CD4-positive, alpha-beta T cell treated with Interleukin-1 beta for 1 hour (primary cell): ENCODE data around the gene ZNF217.
"Not testable (repeated sequence)": the region's sequence is repeated elsewhere in the genome, so short reads cannot be mapped to it uniquely, and the experiment has no call there.

Experiments
- DNase-seq, 2 donors: peaks; one replicate each; pipeline ENCODE4 v3.0.0-alpha.2; 2020 to 2022

The ZNF217 gene

GRCh38 chr20:53582251-53582570 lies 11.4 kb downstream of the ZNF217 start:
- DNase-seq = no peak

DNA sequence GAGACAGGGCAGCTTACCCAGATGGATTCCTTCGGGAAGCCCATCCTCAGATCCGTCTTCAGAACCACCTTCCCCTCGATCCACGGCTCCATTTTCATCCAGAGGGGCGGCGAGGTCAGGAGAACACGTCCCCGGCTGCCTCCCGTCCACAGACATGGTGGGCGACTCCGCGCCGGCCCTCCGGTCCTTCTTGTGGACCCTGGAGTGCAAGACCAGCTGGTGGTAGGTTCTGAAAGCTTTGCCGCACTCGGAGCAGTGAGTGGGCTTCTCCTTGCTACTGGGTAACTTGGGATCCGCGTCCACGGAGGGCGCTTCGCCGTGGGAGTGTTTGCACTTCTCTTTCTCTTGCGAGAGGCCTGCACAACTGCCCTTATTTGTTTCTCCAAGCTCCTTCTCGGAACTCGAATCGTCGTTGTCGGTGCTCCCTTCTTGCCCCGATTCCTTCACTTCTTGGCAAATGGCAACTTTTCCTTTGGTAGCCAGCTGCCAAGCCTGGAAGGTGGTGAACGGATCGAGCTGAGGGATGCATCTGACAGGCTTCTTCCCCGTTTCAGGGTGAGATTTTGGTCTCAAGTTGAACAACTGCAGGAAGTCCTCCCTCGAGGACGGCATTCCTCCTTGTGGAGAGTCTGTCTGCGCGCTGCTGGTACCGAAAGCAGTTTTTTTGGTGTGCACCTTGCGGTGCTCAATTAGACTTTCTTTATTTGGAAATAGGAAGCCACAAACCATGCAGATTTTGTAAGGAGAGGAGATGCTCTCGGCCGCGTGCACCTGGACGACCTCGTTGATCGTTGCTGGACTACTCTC lies 12.0 kb downstream of the ZNF217 start:
- DNase-seq = peak; percentile 14 to 52

DNA sequence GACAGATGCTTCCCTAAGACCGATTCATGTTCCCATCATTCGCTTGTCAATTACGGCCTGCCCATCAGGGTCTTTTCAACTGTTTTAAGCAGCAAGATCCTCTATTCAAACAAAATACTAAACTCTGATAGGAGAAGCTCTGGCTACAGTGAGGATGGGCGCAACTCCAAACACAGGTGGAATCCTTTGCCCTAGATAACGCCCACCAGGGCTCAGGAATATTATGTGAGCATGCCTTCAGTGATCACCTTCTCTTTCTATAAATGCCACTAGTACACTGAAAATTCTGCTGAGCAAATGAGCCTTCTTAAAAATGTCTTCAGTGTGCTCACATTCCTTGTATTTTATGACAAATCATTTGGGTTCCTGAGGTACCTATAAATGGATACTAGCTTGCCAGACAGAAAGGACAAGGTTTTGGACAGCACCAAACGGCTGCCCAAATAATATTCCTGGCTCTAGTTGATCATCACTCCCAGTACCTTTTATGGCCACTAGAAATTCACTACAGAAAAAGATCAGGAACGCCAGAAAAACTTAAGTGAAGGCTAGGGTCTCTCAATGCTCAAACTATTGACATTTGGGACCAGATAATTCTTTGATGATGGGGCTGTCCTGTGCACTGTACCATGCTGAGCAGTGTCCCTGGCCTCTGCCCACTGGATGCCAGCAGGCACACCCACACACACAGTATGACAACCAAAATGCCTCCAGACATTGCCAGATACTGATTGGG lies 13.1 kb downstream of the ZNF217 start:
- DNase-seq = no peak

DNA sequence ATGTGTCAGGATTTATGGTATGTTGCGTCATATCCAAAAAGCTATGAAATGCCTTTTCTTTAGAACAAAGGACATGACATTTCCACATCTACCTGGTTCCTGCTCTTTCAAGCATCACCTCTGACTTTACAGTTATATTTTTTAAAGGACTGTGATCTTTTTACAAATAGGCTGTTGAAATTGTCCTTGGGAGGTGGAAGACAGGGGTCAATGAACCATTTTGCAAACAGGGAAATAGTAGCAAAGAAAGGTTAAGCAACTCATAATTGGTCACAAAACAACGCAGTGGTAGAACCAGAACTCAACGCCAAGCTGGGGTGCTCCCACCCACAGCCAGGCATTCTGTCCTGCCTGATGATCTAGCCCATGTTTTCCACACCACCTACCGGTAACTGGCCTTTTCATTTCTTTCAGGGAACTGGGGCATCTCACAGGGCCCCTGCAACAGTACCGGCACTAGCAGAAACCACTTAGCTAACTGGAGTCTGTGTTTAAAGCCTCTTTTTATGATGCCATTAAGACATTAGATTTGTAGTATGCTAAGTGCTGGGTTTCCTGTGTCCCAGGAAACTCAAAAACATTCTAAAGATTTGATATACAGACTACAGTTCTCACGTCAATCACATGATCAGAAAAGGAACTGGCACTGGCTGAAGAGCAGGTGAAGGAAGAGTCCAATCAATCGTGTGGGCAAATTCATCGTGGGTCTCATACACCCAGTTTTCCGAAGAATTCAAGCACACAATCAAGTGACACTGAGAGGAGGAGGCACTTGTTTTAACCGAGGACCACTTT lies 13.9 kb downstream of the ZNF217 start:
- peak in 1 of 2 donors; percentile 13 for DNase-seq

GRCh38 chr20:53579266-53579580 lies 14.4 kb downstream of the ZNF217 start:
- DNase-seq = no peak

DNA sequence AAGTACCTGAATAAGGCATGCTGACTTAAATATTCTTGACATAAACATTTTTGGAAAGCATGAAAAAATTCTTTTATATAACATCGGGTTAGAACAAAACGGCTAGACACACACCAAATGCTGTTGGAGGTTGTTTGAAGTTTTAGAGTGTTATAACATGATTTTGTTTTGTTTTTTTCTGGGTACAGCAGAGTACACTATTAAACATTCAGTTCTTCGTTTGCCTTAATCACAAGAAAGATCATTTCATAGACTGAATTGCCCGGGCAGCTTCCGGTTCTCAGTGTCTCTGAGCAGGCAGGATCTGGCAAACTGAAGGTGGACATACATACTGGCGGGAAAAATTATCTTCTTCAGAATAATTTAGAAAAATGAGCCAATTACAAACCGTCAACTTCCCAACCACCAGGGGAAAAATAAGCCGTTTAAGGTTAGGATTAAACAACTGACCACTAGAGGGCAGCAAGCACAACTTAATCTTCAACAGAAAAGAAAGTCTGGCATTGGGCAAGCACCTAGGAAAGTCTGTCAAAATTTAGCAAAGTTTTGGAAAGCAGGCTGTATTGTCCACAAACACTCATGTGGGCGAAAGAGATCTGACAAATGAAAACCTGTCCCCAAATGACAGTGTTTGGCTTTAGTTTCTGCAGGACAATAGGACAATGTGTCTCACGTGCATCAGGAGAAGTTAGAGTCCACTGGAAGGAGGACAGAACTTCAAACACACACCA lies 15.0 kb downstream of the ZNF217 start:
- DNase-seq = peak; percentile 50 to 87

- DNase-seq = no peak
Observed at GRCh38 chr20:53576586-53577318, 16.9 kb downstream of the ZNF217 start.

- DNase-seq = no peak
Observed at GRCh38 chr20:53576195-53576580, 17.5 kb downstream of the ZNF217 start.

DNA sequence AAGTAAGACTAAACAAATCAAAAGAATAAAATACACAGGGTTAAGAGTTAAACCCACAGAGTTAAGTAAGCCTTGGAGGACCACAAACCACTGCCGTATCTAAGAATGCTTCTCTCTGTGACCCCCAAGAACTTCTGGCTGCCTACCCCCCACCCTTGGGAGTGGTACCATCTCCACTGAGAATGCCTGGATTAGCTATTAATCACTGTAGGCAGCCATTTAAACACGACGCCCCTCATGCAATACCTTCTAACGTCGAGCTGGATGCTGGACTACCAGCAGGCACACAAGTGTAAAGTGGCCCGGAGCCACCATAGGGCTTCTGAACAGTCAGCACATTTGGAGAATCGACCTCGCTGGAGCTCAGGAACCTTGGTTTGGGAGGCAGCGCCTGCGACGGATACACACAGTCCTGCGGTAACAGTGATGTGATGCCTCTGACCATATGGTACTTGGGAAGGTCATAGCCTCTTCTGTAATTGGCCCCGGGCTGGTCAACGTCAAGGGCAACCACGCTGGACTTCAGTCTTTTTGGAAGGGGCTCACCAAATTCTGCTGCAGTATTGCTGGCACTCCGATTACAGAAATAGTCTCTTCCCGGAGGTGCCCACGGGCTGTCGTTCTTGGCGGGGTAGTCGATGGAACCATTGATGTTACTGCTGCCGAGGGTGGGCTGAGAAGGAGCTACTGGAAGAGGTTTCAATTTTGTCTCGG lies 18.0 kb downstream of the ZNF217 start:
- DNase-seq = no peak

GRCh38 chr20:53574819-53575218 lies 18.8 kb downstream of the ZNF217 start:
- DNase-seq = no peak

DNA sequence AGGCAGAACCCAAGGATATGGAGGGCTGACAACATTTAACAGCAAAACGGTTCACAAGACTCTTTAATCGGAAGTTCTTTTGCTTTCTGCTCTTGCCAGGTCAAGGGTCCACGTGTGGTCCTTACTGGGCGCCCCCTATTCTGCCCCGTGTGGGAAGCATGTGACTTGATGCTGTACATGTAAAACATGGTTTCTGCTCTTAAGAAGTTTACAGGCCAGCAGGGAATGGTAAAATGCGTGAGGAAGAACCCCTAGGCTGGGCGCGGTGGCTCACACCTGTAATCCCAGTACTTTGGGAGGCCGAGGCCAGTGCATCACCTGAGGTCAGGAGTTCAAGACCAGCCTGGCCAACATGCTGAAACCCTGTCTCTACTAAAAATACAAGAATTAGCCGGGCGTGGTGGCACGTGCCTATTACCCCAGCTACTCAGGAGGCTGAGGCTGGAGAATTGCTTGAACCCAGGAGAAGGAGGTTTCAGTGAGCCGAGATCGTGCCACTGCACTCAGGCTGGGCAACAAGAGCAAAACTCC lies 19.3 kb downstream of the ZNF217 start:
- no peak for DNase-seq

DNA sequence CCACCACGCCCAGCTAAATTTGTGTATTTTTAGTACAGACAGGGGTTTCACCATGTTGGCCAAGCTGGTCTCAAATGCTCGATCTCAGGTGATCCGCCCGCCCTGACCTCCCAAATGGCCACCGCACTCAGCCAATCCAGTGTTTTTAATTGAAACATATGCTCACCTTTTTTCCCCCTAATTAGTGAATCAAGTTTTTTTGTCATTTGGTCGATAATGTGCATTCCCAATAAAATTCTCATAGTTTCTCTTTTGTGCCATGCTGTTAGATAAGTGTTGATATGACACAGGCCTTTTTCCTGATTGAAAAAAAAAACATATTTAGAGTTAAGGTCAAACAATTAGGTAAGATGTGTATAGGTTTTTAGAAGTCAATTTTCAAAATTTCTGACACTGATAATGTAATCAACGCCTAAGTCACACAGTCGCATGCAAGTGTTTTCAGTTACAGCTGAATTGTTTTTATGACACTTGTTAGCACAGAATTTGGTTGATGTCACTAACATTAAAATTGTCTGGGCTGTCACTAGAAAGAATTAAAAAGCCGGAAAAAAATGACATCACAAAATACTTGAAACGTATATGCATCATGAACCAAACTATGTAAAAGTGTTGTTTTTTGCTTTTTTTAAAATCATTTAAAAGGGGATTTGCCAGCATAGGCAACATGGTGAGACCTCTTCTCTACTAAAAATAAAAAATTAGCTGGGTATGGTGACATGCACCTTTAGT lies 21.9 kb downstream of the ZNF217 start:
- no peak for DNase-seq

- no peak for DNase-seq
Observed at GRCh38 chr20:53570446-53571276, 23.0 kb downstream of the ZNF217 start.

DNA sequence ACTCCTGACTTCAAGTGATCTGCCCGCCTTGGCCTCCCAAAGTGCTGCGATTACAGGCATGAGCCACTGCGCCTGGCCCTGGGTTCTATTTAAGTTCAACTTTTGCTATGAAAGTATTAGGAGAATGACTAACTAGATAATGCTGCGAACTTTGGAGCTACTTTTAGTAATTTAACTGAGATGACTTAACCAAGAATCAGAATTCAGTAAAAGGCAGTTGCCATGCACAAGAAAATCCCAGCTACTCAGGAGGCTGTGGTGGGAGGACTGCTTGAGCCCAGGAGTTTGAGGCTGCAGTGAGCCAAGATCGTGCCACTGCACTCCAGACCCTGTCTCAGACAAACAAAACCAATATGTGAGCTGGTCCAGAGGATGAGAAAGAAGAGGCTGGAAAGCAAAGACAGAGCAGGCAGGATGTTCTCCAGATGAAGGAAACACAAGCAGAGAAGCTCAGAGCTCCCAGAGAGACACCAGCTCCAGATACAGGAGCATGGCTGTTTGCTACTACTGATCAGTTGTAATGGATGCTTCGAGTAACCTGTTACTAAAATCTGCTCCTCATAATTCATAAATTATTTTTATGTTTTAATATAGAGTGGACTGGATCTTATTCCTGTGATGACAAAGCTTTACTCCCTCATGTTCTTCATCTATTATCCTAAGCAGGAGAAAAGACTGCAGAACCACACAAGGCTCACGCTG lies 23.9 kb downstream of the ZNF217 start:
- DNase-seq = no peak

- DNase-seq = no peak
Observed at GRCh38 chr20:53569005-53569404, 24.6 kb downstream of the ZNF217 start.

GRCh38 chr20:53568351-53568750 lies 25.3 kb downstream of the ZNF217 start:
- DNase-seq = no peak

- no peak for DNase-seq
Observed at GRCh38 chr20:53567379-53567917, 26.2 kb downstream of the ZNF217 start.

GRCh38 chr20:53566623-53567022 lies 27.0 kb downstream of the ZNF217 start:
- DNase-seq = not testable (repeated sequence)

GRCh38 chr20:53565254-53565653 lies 28.4 kb downstream of the ZNF217 start:
- no peak for DNase-seq
